GM12873 (cell line): ENCODE data around the gene PKIG.

Experiments
- TF ChIP-seq, protein P1 (sequence below): IDR thresholded peaks from 2 replicates; pipeline ENCODE4 v1.5.1; 2012; ENCODE audit warnings: low read depth, mild to moderate bottlenecking, moderate library complexity, low read length, control low read depth; ENCODE audit not compliant: insufficient read depth; ENCODE audit errors: missing control alignments

PKIG gene

DNA sequence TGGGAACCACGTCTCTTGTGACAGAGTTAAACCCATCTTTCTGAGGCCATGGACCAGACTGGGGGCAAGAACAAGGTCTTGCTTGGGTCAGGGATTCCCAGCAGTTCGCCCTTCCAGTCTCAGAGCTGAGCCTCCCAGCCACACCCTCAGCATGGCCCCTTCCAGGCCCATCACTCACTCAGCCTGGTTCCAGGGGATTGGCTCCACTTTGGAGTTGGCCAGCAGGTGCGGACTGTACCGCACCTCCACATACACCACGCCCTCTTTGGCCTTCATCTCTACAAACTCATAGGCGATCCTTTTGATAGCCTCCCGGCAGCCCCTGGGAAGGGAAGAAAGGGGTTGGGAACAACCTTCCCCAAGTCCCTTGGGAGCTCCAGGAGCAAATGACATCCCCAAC lies 43.9 kb downstream of the PKIG start:
- TF ChIP-seq, protein P1, sequence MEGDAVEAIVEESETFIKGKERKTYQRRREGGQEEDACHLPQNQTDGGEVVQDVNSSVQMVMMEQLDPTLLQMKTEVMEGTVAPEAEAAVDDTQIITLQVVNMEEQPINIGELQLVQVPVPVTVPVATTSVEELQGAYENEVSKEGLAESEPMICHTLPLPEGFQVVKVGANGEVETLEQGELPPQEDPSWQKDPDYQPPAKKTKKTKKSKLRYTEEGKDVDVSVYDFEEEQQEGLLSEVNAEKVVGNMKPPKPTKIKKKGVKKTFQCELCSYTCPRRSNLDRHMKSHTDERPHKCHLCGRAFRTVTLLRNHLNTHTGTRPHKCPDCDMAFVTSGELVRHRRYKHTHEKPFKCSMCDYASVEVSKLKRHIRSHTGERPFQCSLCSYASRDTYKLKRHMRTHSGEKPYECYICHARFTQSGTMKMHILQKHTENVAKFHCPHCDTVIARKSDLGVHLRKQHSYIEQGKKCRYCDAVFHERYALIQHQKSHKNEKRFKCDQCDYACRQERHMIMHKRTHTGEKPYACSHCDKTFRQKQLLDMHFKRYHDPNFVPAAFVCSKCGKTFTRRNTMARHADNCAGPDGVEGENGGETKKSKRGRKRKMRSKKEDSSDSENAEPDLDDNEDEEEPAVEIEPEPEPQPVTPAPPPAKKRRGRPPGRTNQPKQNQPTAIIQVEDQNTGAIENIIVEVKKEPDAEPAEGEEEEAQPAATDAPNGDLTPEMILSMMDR = no peak

DNA sequence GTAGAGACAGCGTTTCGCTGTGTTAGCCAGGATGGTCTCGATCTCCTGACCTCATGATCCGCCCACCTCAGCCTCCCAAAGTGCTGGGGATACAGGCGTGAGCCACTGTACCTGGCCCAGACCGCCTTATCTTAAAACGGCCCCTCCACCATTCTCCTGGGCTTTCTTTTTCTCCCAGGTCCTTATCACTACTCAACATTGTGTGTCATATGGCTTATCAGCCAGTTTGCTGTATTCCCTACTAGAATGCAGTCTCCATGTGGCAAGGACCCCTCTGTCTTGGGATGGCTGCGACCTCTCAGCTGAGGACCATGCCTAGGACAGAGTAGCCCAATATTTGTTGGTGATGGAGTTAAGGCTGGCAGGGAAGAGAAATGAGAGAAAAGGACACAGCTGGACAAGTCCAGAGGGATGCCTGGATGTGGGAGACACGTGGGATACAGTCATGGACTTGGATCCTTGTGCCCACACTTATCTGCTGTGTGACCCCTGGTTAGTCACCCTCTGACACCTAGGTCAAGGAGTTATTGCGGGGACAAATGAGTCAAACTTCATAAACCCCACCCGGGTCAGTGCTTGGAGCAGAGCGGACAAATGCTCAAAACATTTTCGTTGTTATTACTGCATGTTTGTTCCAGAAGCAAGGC lies 45.1 kb downstream of the PKIG start:
- TF ChIP-seq, protein P1 = no peak

DNA sequence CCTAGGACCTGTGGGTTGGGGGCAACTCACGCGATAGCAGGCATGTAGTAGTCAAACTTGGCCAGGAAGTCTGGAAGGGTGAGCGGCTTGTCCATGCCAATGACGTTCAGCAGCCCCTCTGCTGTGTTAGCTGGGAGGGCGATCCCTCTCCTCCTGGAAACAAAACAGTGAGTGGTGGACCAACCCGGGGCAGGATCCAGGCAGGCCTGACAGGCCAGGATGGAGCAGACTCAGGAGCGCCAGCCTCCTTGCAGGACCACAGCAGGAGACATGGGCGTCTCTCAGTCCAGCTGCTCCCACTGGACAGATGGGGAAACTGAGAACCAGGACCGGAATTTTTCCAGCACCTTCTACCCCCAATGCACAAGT lies 46.6 kb downstream of the PKIG start:
- TF ChIP-seq, protein P1 = no peak

DNA sequence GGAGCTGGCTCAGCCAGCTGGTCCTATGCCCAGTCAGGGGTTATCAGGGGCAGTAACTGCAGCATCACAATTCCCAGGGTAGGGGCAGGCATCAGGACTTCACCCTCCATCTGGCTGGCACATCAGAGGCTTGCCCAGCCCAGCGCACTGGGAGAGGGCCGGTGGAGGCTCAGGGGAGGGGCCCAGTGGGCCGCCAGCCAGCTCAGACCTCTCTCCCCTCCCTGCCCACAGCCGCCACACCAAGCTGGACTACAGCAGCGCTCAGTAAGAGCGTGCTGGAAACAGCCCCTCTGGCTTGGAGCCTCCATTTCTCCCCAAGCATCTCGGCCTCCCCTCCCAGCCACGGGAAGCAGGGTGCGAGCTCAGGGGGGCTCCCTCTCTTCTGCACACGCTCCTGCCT lies 47.2 kb downstream of the PKIG start:
- TF ChIP-seq, protein P1 = no peak

DNA sequence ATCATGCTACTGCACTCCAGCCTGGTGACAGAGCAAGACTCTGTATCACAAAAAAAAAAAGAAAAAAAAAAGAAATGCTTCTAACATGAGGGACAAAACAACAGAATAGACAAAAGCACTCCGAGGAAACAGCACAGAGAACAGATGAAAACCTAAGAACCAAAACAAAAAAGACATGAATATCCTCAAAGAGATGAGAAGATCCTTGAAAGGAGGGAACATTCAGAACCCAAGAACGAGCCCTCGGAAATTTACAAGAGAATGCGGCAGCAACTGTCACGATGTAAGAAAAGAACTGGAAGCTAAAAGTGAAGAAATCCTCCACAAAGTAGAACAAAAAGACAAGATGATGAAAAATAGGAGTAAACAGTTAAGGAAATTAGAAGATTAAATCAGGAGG lies 47.9 kb downstream of the PKIG start:
- TF ChIP-seq, protein P1 = no peak

DNA sequence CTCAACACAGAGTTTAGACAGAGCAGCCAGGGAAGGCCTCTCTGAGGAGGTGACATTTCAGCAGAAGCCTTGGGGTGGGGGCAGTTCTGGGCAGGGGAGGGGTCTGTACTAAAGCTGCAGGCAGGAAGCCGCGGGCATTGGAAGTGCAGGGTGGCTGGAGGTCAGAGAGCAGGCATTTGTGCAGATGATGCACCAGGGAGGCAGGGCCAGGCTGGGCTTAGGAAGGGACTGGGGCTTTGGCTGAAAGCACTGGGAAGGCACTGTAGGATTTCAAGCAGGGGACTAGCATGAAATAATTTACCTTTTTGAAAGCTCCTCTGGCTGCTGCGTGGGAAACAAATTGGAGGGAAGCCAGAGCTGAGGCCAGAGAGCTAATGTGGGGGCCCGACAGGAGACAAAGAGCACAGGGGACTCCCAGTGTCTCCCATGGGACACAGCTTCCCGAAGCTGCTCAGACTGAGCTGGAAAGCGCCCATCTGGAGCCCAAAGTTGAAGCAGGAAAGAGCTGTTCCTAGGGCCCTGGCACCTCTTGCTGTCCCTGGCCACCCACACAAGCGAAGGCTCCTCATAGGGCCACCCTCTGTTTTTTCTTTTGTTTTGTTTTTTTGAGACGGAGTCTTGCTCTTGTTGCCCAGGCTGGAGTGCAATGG lies 49.8 kb downstream of the PKIG start:
- TF ChIP-seq, protein P1 = no peak

DNA sequence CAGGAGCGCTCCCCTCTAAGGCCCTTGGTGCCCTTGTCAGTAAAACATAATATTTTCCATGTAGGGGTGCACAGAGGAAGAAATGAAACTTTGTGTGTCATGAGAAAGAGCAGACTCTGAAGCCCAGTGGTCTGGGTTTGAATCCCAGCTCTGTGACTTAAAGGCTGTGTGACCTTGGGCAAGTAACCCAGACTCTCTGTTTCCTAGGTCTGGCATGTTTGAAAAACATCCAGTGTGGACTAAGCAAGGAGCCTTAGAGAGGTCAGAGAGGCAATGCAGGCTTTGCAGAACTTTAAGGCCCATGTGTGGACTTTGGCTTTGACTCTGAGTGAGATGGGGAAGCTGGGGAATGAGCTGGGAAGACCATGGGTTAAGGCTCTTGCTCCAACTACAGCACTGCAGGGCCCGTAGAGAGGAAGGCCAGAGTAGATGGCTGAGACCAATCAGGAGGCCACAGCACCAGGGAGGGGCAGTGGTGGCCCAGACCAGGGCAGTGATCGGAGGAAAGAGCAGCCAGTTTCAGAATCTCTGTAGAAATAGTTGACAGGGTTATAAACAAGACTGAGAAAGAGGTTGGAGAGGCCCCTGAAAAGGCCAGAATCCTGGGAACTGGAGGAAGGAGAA lies 50.9 kb downstream of the PKIG start:
- TF ChIP-seq, protein P1 = no peak
